ENCODE results near the gene NPRL2. TPM values are rescaled to one million over a fixed set of nuclear protein-coding genes. Genes with fewer than 3 reads are reported as not detected.

Gene NPRL2
- total and polyA plus RNA-seq, 2 donors (not counting 3 experiments of a cell fraction or from before 2014, with no cell fraction given), result 13.4 to 30.6 TPM

DNA sequence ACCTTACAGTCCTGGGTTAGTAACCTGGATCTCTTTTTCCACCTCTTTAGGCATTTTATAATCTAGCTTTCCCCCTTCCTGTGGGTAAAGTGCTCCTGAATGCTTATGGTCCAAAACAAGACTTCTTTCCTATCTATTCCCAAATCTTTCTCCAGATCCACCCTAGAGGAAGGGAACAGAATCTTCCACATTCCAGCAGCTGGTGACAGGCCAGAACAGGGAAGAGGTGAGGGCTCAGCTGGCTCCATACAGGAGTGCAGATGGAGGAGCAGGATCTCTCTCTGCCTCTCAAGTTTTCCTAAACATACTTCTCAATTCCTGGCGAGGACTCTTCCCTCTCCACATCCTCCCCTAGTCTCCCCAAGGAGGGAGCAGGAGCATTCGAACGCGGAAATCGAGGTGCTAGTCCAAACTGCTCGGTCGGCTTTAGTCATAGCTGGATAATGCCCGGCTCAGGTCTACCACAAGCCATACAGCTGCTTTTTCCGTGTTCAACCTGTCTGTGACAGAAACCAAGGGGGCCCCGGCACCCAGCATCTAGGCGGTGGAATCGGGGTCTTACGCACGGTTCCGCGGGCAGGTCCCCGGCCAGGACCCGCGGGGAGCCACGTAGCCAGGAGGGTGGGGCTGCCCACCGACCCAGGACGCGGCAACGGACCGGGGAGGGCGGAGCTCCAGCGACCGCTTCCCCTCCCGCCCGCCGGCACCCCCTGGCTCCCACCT is 14.0 kb downstream of the NPRL2 start:
- Histone ChIP-seq H3K27ac (ENCODE audit: insufficient read depth, low read depth, low read length) (peak overlapping the region; percentile 95), H4K20me1 (replicated peaks; ENCODE audit: control insufficient read depth, extremely low read depth, insufficient read depth, low read length) (no peaks in the 10 kb centered on the region), H3K4me2 (ENCODE audit: insufficient read depth, low read length) (peak overlapping the region; percentile 93), H3K79me2 (ENCODE audit: control insufficient read depth, insufficient read depth, low read length) (peaks cover 54% of the 10 kb centered on the region), H3K4me1 (ENCODE audit: control insufficient read depth, extremely low read depth, insufficient read depth, low read length) (peaks cover 43% of the 10 kb centered on the region), H3K9me1 (replicated peaks; ENCODE audit: control insufficient read depth, extremely low read depth, insufficient read depth, low read length) (no peaks in the 10 kb centered on the region), H3K9me3 (replicated peaks; ENCODE audit: control insufficient read depth, insufficient read depth, low read length) (no peaks in the 10 kb centered on the region), H3K36me3 (ENCODE audit: control insufficient read depth in 2 of 2, extremely low read depth in 1 of 2, insufficient read depth in 2 of 2, low read length in 2 of 2) (peaks cover under 1 to 5% of the 10 kb centered on the region in 2 experiments), H2AFZ (ENCODE audit: low read depth, low read length) (no peak overlapping the region), H3K4me3 (replicated peaks in 1 of 3; ENCODE audit: insufficient read depth in 1 of 3, low read depth in 1 of 3, low read length in 3 of 3) (peak overlapping the region; percentile 85 to 93 (median 90)), H3K27me3 (ENCODE audit: control insufficient read depth in 2 of 2, insufficient read depth in 2 of 2, low read length in 2 of 2) (no peaks in the 10 kb centered on the region), H3K9ac (replicated peaks; ENCODE audit: extremely low read depth, insufficient read depth, low read length) (peak overlapping the region; percentile 92)
- ChIA-PET POLR2A (interaction anchor here (0.5 to 6.1 kb wide), 5 partner anchors 9 to 207 kb away, joined by 3 to 38 read pairs (median 7); partner anchors contain the start of genes HYAL2, HYAL3, NAA80 and TUSC2), CTCF (interaction anchor here (0.9 to 5.0 kb wide), 10 partner anchors 9 to 275 kb away, joined by 3 to 66 read pairs (median 8); partner anchors contain the start of genes CISH, CYB561D2, HYAL2 and HYAL3)
- dilution Hi-C loops (cut with MboI; ENCODE audit: extremely low pct_ligation_motif_present, low sequenced_read_pairs) (no loop called here), intact Hi-C loops (cut with micrococcal nuclease) (loop anchor here (1.0 kb wide), 2 partner anchors 8 to 37 kb away; partner anchors contain the start of genes HYAL3, NAA80 and TUSC2)
- TF ChIP-seq EZH2 (IDR thresholded peaks at IDR 0.05; ENCODE audit: borderline replicate concordance, low read depth, low read length, severe bottlenecking) (no peak), POLR2A (IDR thresholded peaks at IDR 0.05; ENCODE audit: low read depth, low read length) (no peak), GATA2 (IDR thresholded peaks at IDR 0.05; ENCODE audit: insufficient read depth, insufficient read length, low read depth, low read length) (peak; percentile 16)
- TF ChIP-seq, protein P1, sequence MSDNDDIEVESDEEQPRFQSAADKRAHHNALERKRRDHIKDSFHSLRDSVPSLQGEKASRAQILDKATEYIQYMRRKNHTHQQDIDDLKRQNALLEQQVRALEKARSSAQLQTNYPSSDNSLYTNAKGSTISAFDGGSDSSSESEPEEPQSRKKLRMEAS (IDR thresholded peaks at IDR 0.05; ENCODE audit: insufficient read depth, insufficient read length), result no peak
- BruUV-seq (replicated peaks), result TSS peak; percentile 63
- FAIRE-seq (peak; percentile 26), DNase-seq (ENCODE audit: low read depth, low spot score) (peak; percentile 37)
